Activated CD8-positive, alpha-beta T cell treated with anti-CD3 and anti-CD28 coated beads for 36 hours (primary cell): Measurements from ENCODE around the gene SHC2. TPM values are rescaled to one million over a fixed set of nuclear protein-coding genes. Genes with fewer than 3 reads are reported as not detected.
A peak's percentile ranks its signal among the peaks of the same experiment; 100 is the strongest.
"Not testable (repeated sequence)": the region's sequence is repeated elsewhere in the genome, so short reads cannot be mapped to it uniquely, and the experiment has no call there.

ENCODE experiments used
- ATAC-seq: fragments of 200-7000 bp; cut with Tn5 transposase; one replicate; pipeline ENCODE4 v1.10.0; 2021; ENCODE audit warnings: mild to moderate bottlenecking, moderate library complexity
- CTCF ChIA-PET: fragments of 350-600 bp; sonication (Branson Sonifier 250); formaldehyde crosslinking; loops from one replicate; lab custom pipeline; 2021; ENCODE audit warnings: antibody characterized with exemption; lab: Charles Lee
- POLR2A ChIA-PET: fragments of 350-600 bp; sonication (Branson Sonifier 250); formaldehyde crosslinking; loops from one replicate; lab custom pipeline; 2021; ENCODE audit warnings: antibody characterized with exemption; lab: Charles Lee
- DNase-seq: peaks from one replicate; pipeline ENCODE4 v3.0.0-alpha.2; 2020
- H3K27ac Mint-ChIP-seq: one replicate; pipeline ENCODE4 v1.8.0; 2021; ENCODE audit warnings: mild to moderate bottlenecking, mixed read lengths
- H3K27me3 Mint-ChIP-seq: one replicate; pipeline ENCODE4 v1.8.0; 2021; ENCODE audit warnings: mixed read lengths
- H3K36me3 Mint-ChIP-seq: one replicate; pipeline ENCODE4 v1.8.0; 2021; ENCODE audit warnings: low read depth, mixed read lengths
- H3K4me1 Mint-ChIP-seq: one replicate; pipeline ENCODE4 v1.8.0; 2021; ENCODE audit warnings: low read depth, mixed read lengths
- H3K4me3 Mint-ChIP-seq: one replicate; pipeline ENCODE4 v1.8.0; 2021; ENCODE audit warnings: mild to moderate bottlenecking, moderate library complexity, mixed read lengths
- H3K9me3 Mint-ChIP-seq: one replicate; pipeline ENCODE4 v1.8.0; 2021; ENCODE audit warnings: mixed read lengths
- intact Hi-C: fragments of 100-400 bp; cut with micrococcal nuclease; formaldehyde crosslinking; loops from one replicate; pipeline ENCODE4 v1.10.0; 2022
- total RNA-seq, 2 experiments: library from RNA; stranded (reverse); gene quantifications; one replicate each; pipeline ENCODE4 v1.2.3, GENCODE V29; 2021
- TF ChIP-seq, protein P1 (sequence below): fragments of 200-600 bp; IDR thresholded peaks from one replicate; pipeline ENCODE4 v1.8.0; 2022; ENCODE audit warnings: antibody characterized with exemption, mild to moderate bottlenecking

SHC2 gene
- total RNA-seq, 2 experiments from 2014 or later, result 0.25 to 0.45 TPM

DNA sequence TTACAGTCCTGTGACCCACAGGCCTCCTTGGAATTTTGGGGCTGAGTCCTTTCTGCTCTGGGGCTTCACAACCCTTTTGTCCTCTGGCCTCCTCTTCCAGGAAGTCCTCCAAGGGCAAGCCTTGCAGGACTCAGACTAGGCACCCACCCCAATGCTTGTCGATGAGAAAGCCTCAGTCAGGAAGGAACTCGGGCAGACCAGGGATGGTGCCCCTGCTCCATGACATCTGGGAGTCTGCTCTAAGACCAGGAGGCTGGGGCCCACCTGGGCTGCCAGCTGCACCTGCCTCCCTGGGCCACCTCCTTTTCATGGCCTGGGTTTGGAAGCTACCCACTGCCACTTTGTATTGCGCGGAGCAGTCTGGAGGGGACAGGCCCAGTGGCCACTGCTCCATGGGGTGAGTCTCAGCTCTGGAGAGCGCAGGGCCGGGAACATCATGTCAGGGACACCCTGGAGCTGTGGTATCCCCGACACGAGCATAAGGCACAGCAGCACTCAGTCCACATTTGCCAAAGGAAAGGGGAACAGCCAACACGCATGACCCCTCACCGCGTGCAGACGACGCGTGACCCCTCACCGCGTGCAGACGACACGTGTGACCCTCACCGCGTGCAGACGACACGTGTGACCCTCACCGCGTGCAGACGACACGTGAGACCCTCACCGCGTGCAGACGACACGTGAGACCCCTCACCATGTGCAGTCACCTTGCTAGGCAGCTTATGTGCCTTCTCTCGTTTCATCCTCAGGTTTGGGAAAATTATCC lies 62.7 kb downstream of the SHC2 start:
- intact Hi-C loops, result no loop called here
- Mint-ChIP-seq H3K4me3 (no peak overlapping the region), H3K4me1 (peaks cover 6% of the 10 kb centered on the region), H3K27ac (no peak overlapping the region), H3K27me3 (peaks cover 6% of the 10 kb centered on the region), H3K9me3 (peaks cover 13% of the 10 kb centered on the region), H3K36me3 (peaks cover 2% of the 10 kb centered on the region)
- CTCF ChIA-PET, result no interaction called here
- POLR2A ChIA-PET, result no interaction called here
- TF ChIP-seq, protein P1, sequence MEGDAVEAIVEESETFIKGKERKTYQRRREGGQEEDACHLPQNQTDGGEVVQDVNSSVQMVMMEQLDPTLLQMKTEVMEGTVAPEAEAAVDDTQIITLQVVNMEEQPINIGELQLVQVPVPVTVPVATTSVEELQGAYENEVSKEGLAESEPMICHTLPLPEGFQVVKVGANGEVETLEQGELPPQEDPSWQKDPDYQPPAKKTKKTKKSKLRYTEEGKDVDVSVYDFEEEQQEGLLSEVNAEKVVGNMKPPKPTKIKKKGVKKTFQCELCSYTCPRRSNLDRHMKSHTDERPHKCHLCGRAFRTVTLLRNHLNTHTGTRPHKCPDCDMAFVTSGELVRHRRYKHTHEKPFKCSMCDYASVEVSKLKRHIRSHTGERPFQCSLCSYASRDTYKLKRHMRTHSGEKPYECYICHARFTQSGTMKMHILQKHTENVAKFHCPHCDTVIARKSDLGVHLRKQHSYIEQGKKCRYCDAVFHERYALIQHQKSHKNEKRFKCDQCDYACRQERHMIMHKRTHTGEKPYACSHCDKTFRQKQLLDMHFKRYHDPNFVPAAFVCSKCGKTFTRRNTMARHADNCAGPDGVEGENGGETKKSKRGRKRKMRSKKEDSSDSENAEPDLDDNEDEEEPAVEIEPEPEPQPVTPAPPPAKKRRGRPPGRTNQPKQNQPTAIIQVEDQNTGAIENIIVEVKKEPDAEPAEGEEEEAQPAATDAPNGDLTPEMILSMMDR, result no peak
- ATAC-seq (no peak), DNase-seq (no peak)

DNA sequence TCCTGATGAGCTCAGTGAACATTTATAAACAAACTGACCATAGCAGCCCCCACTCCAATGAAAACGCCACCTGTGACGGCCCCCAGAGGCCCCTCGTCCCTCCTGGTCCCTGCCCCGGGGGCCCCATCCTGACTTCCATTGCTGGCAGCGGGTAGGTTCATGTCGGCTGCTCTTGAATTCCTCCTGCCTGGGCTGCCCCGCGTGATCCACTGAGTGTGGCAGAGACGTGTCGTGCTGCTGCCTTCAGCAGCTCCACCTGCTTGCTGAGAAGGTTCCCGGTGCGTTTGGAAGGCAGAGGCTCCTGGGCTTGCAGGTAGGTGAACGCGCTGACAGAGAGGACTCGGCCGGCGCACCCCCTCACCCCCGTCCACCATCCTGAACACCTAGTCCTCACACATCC lies 63.5 kb downstream of the SHC2 start:
- CTCF ChIA-PET, result interaction anchor here (1.5 kb wide), 1 partner anchor 113 kb away, joined by 3 read pairs; no protein-coding TSS in a partner anchor
- TF ChIP-seq, protein P1, result no peak
- intact Hi-C loops, result no loop called here
- Mint-ChIP-seq H3K9me3 (peaks cover 18% of the 10 kb centered on the region), H3K36me3 (peaks cover 3% of the 10 kb centered on the region), H3K4me1 (peaks cover 14% of the 10 kb centered on the region), H3K4me3 (no peak overlapping the region), H3K27ac (no peak overlapping the region), H3K27me3 (peaks cover 2% of the 10 kb centered on the region)
- POLR2A ChIA-PET, result interaction anchor here (0.6 to 1.4 kb wide), 2 partner anchors 13 to 14 kb away, joined by 3 to 4 read pairs; no protein-coding TSS in a partner anchor
- DNase-seq (no peak), ATAC-seq (no peak)

DNA sequence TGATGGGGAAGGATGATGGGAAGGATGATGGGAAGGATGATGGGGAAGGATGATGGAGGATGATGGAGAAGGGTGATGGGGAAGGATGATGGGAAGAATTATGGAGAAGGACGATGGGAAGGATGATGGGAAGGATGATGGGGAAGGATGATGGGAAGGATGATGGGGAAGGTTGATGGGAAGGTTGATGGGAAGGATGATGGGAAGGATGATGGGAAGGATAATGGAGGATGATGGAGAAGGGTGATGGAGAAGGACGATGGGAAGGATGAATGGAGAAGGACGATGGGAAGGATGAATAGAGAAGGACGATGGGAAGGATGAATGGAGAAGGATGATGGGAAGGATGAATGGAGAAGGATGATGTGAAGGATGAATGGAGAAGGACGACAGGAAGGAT lies 65.4 kb downstream of the SHC2 start:
- ChIA-PET CTCF (no interaction called here), POLR2A (no interaction called here)
- no peak for DNase-seq
- H3K4me3 Mint-ChIP-seq, result no peak overlapping the region
- H3K9me3 Mint-ChIP-seq, result peaks cover 18% of the 10 kb centered on the region
- H3K27me3 Mint-ChIP-seq, result no peaks in the 10 kb centered on the region
- peaks cover 18% of the 10 kb centered on the region for H3K4me1 Mint-ChIP-seq
- no peak overlapping the region for H3K27ac Mint-ChIP-seq
- intact Hi-C loops, result no loop called here
- TF ChIP-seq, protein P1, result no peak
- no peak for ATAC-seq
- H3K36me3 Mint-ChIP-seq, result peaks cover 3% of the 10 kb centered on the region

DNA sequence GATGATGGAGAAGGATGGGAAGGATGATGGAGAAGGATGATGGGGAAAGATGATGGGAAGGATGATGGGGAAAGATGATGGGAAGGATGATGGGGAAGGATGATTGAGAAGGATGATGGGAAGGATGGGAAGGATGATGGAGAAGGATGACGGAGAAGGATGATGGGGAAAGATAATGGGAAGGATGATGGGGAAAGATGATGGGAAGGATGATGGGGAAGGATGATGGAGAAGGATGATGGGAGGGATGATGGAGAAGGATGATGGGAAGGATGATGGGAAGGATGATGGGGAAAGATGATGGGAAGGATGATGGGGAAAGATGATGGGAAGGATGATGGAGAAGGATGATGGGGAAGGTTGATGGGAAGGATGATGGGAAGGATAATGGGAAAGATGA lies 66.0 kb downstream of the SHC2 start:
- POLR2A ChIA-PET, result not testable (repeated sequence)

DNA sequence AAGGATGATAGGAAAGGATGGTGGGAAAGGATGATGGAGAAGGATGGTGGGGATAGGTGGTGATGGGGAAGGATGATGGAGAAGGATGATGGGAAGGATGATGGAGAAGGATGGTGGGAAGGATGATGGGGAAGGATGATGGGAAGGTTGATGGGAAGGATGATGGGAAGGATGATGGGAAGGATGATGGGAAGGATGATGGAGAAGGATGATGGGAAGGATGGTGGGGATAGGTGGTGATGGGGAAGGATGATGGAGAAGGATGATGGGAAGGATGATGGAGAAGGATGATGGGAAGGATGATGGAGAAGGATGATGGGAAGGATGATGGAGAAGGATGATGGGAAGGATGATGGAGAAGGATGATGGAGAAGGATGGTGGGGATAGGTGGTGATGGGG lies 67.3 kb downstream of the SHC2 start:
- intact Hi-C loops, H3K4me3 Mint-ChIP-seq, POLR2A ChIA-PET, H3K36me3 Mint-ChIP-seq, ATAC-seq, H3K27me3 Mint-ChIP-seq, DNase-seq, CTCF ChIA-PET: not testable (repeated sequence)
- Mint-ChIP-seq H3K4me1 (peaks cover 18% of the 10 kb centered on the region), H3K9me3 (peaks cover 18% of the 10 kb centered on the region), H3K27ac (peak overlapping the region; percentile 47)

More for the DNA sequence above, 66.0 kb downstream of the SHC2 start:
- H3K27me3 Mint-ChIP-seq, H3K36me3 Mint-ChIP-seq, intact Hi-C loops, DNase-seq, ATAC-seq, CTCF ChIA-PET, H3K27ac Mint-ChIP-seq, H3K4me3 Mint-ChIP-seq: not testable (repeated sequence)
- peaks cover 18% of the 10 kb centered on the region for H3K4me1 Mint-ChIP-seq
- peaks cover 18% of the 10 kb centered on the region for H3K9me3 Mint-ChIP-seq

DNA sequence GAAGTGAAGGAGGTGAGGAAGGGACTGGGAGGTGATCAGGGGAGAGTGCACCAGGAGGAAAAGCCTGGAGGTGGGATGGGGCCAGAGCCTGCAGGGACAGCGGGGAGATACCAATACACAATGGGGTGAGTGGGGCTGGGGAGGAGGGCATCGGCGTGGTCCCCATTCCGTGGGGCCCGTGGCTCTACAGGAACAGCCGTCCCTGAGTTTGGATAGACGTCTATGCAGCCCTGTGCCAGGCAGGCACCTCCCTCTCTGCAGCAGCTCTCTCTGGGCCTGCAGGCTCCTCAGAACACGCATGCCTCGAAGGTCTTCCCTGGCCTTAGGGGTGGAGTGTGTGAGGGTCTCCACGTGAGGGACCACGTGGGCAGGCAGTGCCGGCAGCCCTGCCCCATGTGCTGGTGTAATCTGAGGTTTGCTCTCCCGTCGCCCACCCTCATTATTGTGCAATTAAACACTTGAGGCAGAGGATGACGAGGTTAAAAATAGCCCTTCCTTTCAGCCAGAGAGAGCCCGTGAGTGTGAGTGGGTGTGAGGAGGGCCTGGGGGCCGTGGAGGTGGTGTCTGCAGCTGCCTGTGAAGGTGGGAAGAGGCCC lies 68.4 kb downstream of the SHC2 start:
- DNase-seq, result peak; percentile 31
- H3K4me1 Mint-ChIP-seq, result peaks cover 18% of the 10 kb centered on the region
- POLR2A ChIA-PET, result no interaction called here
- H3K27me3 Mint-ChIP-seq, result peaks cover 13% of the 10 kb centered on the region
- H3K36me3 Mint-ChIP-seq, result peaks cover 3% of the 10 kb centered on the region
- TF ChIP-seq, protein P1, result no peak
- CTCF ChIA-PET, result no interaction called here
- ATAC-seq, result peak; percentile 15
- no peak overlapping the region for H3K4me3 Mint-ChIP-seq
- H3K9me3 Mint-ChIP-seq, result peaks cover 18% of the 10 kb centered on the region
- intact Hi-C loops, result no loop called here
- peak overlapping the region; percentile 47 for H3K27ac Mint-ChIP-seq
